Inferior parietal cortex (tissue), 1 donor: Measurements from ENCODE around the gene GALNT2.

Source experiments
- DNase-seq: peaks from one replicate; pipeline ENCODE4 v3.0.0-alpha.2; 2016; ENCODE audit errors: extremely low spot score

The GALNT2 gene

GRCh38 chr1:230071316-230071715 lies 4.3 kb downstream of the GALNT2 start:
- no peak for DNase-seq

GRCh38 chr1:230072296-230072695 lies 5.3 kb downstream of the GALNT2 start:
- DNase-seq = no peak

- no peak for DNase-seq
Observed at GRCh38 chr1:230072866-230073265, 5.8 kb downstream of the GALNT2 start.

GRCh38 chr1:230073371-230074035 lies 6.5 kb downstream of the GALNT2 start:
- peak; percentile 36 for DNase-seq

- no peak for DNase-seq
Observed at GRCh38 chr1:230074270-230074669, 7.2 kb downstream of the GALNT2 start.

- DNase-seq = no peak
Observed at GRCh38 chr1:230074762-230075161, 7.7 kb downstream of the GALNT2 start.

GRCh38 chr1:230076121-230076520 lies 9.1 kb downstream of the GALNT2 start:
- DNase-seq = no peak

- no peak for DNase-seq
Observed at GRCh38 chr1:230077011-230077410, 10.0 kb downstream of the GALNT2 start.

- no peak for DNase-seq
Observed at GRCh38 chr1:230077436-230078213, 10.6 kb downstream of the GALNT2 start.

- DNase-seq = no peak
Observed at GRCh38 chr1:230079199-230080024, 12.4 kb downstream of the GALNT2 start.

GRCh38 chr1:230080822-230081221 lies 13.8 kb downstream of the GALNT2 start:
- DNase-seq = no peak

- DNase-seq = no peak
Observed at GRCh38 chr1:230081751-230082150, 14.7 kb downstream of the GALNT2 start.

- DNase-seq = no peak
Observed at GRCh38 chr1:230082211-230082610, 15.2 kb downstream of the GALNT2 start.

- DNase-seq = no peak
Observed at GRCh38 chr1:230083053-230083452, 16.0 kb downstream of the GALNT2 start.

GRCh38 chr1:230083746-230084407 lies 16.8 kb downstream of the GALNT2 start:
- DNase-seq = no peak

GRCh38 chr1:230084408-230085177 lies 17.6 kb downstream of the GALNT2 start:
- no peak for DNase-seq

GRCh38 chr1:230085178-230085515 lies 18.1 kb downstream of the GALNT2 start:
- DNase-seq = no peak

GRCh38 chr1:230086151-230086550 lies 19.1 kb downstream of the GALNT2 start:
- DNase-seq = no peak

GRCh38 chr1:230087028-230087716 lies 20.1 kb downstream of the GALNT2 start:
- DNase-seq = no peak

- DNase-seq = no peak
Observed at GRCh38 chr1:230087717-230088105, 20.7 kb downstream of the GALNT2 start.
